Measurements from ENCODE around the gene TXNIP. TPM values are rescaled to one million over a fixed set of nuclear protein-coding genes. Genes with fewer than 3 reads are reported as not detected.

TXNIP gene
- total RNA-seq, 1 donor from 2014 or later: 456 TPM

DNA sequence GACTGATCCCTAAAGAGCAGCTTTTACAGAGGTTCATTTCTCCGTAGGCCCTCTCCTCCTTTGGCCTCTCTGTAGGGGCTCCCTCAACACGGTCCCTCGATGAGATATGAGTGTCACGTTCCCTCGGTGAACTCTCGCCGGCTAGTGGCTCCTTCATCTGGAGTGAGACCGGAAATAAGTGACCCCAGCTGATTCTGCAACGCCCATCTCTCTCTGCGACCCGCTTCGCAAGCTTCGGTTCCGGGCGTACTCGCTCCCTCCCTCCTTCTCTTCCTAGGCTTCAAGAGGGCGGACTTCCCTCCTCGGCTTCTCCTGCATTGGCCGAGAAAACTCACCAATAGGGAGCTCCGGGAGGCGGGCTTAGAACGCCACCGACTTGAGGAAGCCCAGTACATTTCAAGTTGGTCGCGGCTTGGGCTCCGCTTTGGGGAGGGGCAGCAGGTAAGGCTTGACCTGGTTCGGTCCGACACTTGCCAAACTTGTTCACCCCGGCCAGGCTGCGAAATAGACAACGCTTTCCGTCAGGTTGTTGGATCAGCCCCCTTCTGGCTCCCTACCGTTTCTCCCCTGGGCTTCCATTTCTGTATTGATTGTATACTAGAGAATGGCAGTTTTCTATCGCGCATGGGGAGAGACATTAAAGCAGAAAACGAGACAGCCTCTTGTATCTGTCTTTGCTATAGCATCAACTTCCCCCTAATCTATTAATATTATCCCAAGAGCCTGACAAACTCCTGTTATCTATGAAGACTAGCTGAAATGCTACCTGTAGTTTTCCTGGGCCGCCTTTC, 31.9 kb downstream of the TXNIP start, which contains the start of the genes ANKRD34A and POLR3GL:
ANKRD34A (minus strand) TSS at position 248 of the 791 bp plus-strand sequence. CDS start 2,816 bp downstream, outside the sequence.
POLR3GL (plus strand) TSS at position 363 of the 791 bp plus-strand sequence. CDS start 10,176 bp downstream, outside the sequence.
- intact Hi-C loops (cut with micrococcal nuclease): loop anchor here (1.0 to 2.0 kb wide), 9 partner anchors 8 to 119 kb away; partner anchors contain the start of genes ANKRD35, NUDT17, PEX11B and PIAS3

DNA sequence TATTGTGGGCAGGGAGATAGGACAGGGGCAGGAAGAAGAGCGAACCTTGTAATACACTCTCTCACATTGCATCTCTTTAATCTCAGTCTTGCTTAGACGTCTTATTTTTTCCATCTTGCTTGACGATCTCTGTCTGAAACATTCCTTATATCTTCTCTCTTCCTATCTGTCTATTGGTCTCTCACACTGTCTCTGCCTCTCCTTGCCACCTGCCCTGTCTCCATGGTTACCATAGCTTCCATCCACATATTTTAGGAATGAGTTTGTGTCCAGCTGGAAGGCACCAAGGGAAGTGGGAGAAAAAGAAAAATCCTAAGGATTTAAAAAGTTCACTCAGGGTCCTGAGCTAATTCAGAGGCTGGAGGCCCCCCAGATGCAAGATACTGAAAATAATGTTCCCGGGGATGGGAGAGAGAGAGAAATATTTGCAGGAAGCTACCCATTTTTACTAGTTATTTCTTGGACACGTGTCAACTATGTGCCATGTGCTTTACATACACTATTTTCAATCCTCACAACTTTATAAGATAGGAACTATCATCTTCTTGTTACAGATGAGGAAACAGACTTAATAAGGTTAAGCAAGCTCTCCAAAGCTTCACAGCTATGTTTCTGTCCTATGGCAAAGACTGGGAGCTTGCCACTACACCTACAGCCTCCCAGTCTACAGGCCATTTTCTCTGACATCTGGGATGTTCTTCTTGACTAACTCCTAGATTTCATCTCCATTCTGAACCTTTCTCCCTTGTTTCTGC, 32.9 kb downstream of the TXNIP start:
- intact Hi-C loops (cut with micrococcal nuclease): loop anchor here (1.0 to 2.0 kb wide), 9 partner anchors 7 to 118 kb away; partner anchors contain the start of genes ANKRD35, NUDT17, PEX11B and PIAS3

DNA sequence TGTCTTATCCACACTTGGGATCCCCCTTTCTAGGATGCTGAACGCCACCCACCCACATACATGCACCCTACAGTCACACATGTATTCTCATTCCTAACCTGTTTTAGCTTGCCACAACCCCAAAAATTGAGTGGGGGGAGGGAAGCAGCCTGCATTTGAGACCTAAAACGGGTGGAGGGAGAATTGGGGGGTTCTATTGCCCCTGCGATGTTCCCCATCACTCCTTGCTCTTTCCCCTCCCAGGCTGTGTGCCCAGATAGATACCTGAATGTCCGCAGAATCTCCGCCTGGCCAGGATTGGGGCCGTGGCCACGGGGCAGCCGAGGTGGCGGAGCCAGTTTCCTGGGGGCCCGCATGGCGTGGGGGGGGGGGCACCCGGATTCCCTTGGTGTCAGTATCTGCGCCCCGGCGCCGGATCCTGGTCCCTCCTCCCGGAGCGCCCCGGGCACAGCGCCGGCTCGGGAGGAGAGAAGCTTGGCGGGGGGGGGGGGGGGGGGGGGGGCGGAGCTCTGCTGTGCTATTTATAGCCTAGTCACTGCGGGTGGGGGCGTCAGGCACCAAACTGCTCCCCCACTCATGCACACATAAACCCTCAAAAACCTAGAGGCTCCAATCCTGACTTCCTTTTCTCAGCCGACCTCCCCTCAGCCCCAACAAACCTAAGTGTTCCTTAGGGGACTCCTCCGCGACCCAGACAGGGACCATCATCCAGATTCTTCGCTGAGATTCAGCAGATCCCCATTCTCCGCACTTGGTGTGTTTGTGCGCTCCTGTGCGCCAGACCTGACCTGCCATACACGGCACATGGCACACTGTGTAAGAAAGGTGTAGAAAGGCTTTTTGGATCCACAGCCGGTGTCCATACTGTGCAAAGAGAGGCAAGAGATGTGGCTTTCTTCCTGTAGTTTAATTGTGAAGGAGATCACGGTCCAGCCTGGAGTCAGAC, 33.9 kb downstream of the TXNIP start:
- intact Hi-C loops (cut with micrococcal nuclease): no loop called here

DNA sequence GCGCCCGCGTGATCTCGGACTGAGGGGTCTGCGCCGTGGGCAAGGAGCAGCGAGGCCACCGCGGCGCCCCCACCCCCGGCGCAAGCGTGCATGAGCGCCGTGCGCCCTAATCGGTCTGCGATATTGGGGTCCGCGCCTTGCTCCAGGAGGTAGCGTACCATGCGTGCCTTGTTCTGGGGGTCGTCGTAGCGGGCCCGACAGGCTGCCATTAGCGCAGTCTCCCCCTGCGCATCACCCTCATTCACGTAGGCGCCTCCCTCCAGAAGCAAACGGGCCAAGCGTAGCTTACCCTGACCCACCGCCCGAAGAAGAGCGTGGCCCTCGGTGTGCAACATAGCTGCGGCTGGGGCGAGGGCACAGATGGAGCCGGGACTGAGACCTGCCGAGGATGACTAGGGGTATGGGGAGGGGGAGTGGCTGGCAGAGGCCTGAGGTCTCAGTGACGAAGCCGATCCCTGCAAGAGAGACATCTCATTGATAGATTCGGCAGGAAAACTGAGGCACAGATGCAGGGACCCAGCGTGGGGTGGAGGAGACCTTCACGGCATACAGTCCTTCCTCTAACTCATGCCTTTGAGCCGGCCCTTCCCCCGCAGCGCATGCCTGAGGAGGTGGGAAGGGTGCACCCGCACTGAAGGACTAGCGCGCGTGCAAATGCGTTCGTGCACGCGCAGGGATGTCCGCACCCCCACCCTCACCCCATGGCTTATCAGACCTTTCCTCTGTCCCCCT, 34.8 kb downstream of the TXNIP start:
- intact Hi-C loops (cut with micrococcal nuclease): no loop called here

DNA sequence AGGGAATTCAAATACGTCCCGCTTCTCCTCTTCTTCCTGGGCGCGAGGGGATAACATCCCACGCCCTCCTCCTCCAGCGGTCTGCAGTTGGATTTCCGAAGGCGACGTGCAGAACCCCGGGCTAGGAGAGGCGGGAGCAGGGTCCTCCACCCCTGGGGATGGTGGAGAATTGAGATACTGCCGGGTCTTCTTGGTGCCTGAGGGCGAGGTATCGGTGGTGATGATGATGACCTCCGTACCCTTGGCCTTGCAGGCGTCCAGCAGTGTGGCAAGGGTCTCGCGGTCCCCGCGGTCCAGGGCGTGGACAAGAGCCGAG, 35.3 kb downstream of the TXNIP start:
- intact Hi-C loops (cut with micrococcal nuclease): no loop called here

DNA sequence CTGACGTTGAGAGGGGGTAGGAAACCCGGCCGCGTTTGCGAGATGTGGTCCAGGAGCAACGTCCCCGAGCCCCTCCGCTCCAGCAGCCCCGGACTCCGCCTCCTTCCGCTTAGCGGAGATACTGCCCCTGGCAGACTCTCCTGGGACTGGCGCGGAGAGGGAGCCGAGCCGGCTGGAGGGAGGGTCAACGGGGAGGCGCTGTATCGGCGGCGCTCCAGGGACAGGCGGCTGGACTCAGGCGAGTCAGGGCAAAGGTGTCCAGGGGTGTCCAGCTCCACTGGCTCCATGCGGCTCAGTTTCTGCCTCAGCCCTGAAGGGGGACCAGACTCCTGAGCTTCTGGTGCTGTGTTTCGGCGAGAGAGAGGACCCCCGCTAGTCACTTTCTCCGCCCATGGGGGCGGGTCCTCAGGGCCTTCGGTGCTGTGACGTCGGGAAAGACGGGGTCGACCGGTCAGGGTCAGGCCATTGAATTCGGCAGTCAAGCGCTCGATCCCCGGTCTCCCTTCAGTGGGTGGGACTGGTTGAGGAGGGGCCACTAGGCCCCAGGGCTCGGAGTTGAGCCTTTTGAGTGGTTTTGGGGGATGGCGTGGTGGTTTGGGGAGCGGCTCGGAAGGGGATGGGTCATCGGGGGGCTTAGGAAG, 35.8 kb downstream of the TXNIP start:
- intact Hi-C loops (cut with micrococcal nuclease): no loop called here

DNA sequence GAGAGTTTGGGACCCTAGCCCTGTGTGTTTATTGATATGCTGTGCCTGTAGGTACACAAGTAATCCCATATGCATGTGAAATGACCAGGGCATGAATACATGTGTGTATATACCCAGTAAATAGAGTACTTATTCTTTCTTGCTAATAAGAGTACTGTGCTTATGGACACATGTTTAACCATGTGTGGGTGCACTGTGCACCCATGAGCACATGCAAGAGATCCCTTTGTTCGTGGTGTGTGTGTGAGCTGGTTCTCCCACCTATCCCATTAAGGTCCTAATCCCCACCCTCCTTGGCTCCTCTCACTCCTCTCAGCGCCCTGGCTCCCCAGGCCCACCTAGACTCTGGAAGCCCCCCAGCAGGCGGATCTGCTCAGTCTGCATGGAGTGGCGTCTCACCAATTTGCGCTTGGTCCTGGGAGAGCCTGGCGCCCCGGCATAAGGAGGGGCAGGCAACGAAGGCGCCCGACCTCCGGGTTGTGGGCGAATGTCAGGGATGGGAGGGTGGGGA, 36.4 kb downstream of the TXNIP start:
- intact Hi-C loops (cut with micrococcal nuclease): loop anchor here (2.0 kb wide), 1 partner anchor 135 kb away; the partner anchor contains the start of genes POLR3C and RNF115

DNA sequence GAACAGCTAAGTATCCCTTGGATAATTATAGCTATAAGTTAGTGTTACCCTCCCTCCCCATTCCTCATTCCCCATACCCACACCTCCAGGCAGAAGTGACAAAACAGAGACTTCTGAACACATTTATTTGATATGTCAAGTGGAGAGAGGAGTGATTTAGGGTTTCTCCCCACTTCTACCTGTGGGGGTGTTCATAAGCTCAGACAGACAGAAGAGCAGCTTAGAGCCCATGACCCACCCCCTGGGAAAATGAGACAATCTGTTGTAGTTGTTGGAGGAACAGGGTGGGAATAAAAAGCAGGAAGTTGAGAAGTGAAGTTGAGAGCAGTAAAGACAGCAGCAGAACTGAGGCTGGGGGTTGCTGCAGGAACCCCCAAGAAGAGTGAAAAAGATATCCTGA, 37.0 kb downstream of the TXNIP start:
- intact Hi-C loops (cut with micrococcal nuclease): loop anchor here (2.0 kb wide), 1 partner anchor 135 kb away; the partner anchor contains the start of genes POLR3C and RNF115

DNA sequence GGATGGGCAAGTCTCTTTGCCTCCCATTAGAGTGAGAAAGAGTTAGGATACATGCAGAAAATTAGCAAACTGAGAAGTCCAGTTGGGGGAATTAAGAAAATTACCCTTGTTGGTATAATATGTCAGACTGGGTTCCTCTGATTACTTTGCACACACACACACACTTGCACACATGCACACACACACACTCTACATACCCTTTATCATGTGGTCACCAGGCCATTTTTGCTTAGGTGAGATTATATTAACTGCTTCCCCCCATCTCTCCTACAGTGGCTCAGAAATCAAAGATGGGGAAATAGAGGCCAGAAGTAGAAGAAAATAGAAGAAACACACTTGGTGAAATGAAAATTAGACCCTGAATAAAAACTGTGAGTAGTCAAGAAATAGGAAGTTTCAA, 37.6 kb downstream of the TXNIP start:
- intact Hi-C loops (cut with micrococcal nuclease): loop anchor here (1.0 to 2.0 kb wide), 7 partner anchors 20 to 134 kb away; partner anchors contain the start of genes ANKRD35, PEX11B, POLR3C and RBM8A

DNA sequence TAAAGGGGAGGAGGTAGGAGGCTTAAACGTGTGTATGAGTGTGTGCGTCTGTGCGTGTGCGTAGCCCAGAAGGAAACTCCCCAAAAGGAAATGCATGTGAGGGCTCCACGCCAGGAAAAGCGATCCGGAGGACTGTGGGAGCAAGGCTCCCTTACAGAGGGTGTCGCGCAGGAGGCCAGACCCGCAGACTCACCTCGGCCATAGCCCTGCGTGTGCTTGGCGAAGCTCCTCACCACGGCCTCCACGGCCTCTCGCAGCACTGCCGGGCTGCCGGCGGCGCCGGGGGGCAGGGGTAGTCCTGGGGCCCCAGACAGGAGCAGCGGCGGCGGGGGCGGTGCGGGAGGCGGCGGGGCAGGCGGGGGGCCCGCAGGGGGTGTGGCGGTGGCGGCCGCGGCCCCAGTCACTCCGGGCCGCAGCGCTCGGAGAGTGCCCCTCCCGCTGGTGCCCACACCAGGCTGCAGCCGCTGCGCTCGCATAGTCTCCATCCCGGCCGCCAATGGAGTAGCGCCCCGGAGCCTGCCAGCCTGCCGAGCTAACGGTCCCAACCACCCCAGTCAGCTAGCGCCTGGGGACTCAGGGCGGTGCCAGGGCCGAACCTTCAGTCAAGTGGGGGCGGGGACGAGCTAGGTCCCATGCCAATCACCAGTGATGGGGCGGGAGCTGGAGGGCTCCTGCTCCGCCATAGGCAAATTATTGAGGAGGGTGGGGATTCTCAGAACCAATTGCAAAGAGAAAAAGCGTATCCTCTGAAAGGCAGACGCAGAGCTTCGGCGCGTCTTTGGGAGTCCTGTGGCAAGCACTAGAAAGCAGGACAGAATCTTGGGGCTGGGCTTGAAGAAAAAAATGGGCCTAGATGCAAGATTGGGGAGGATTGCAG, 38.7 kb downstream of the TXNIP start, which contains the start of gene LIX1L:
LIX1L (minus strand) TSS at position 575 of the 877 bp plus-strand sequence; CDS start at position 485, 90 bp downstream.
- intact Hi-C loops (cut with micrococcal nuclease): loop anchor here (1.0 to 2.0 kb wide), 8 partner anchors 21 to 133 kb away; partner anchors contain the start of genes ANKRD35, PEX11B, PIAS3 and POLR3C

DNA sequence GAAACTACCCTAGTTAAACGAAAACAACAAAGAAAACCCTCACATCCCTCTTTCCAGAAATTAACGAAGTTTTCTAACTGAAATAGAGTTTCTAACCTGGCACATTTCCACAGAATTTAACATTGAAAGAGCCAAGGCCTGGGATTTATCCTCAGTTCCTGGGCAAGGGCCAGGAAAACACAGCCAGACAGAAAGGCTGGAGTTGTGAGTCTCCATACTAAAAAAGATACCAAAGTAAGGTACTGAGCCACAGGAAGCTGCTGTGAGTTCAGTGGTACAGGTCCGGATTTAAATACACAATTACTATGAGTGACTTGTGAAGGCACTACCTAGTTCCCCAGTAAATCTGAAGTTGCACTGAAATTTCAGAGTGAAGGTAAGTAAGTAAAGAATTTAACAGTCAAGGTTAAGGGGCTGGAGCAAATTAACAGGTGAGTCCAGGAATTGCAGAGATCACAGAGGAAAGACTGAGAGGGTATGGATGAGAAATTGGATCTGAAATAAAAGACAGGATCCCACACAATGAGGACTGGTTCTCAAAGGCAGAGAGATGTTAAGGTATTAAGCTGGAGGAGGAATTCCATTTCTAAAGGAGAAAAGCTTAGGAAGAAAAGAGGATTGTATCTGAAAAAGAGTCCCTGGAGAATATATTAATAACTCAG, 39.5 kb downstream of the TXNIP start:
- intact Hi-C loops (cut with micrococcal nuclease): loop anchor here (1.0 to 2.0 kb wide), 2 partner anchors 7 to 98 kb away; partner anchors contain the start of genes ANKRD34A, PIAS3 and POLR3GL

DNA sequence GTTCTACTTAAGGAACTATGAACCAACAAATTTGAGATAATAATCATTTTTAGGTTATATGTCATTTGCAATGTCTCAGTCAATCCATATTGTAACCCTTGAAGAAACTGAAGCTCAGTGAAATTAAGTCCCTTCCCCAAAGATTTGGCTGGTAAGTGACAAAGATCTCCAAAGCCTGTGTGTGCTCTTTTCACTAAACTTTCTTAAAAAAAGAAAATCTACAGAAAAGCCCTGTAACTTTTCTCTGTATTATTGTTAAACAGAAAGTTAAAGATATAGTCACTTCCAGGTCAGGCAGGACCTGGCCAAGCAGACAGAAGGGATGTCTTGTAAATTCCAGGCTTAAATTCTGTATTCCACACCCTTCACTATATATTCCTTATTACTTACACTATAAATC, 40.0 kb downstream of the TXNIP start:
- intact Hi-C loops (cut with micrococcal nuclease): loop anchor here (1.0 to 2.0 kb wide), 2 partner anchors 8 to 98 kb away; partner anchors contain the start of genes ANKRD34A, PIAS3 and POLR3GL

DNA sequence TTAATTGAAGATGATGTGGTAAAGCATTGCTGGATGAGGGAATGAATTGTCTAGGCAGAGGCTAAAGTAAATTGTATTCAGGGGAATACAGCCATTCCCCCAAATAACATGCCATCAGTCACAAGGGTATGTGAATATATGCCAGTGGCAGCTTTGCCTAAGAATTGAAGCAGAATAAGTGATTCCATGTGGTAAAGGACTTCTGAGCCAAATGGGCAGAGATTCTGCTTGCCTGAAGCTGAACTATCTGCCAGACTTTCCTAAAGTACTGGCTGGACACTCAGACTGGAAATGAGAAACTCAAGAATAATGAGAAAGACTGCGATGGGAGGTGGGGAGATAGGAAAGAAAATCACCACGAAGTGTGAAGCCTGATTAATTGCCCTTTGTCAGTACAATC, 40.9 kb downstream of the TXNIP start:
- intact Hi-C loops (cut with micrococcal nuclease): no loop called here

DNA sequence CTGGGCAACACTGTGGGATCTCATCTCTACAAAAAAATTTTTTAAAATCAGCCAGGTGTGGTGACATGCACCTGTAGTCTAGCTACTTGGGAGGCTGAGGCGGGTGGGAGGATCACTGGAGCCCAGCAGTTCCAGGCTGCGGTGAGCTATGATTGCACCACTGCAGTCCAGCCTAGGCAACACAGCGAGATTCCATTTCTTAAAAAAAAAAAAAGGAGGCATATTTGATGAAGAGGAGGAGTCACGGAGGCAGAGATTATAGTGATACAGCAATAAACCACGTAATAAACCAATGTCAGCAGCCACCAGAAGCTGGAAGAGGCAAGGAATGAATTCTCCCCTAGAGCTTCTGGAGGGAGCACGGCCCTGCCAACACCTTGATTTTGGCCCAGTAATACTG, 42.5 kb downstream of the TXNIP start:
- intact Hi-C loops (cut with micrococcal nuclease): no loop called here

DNA sequence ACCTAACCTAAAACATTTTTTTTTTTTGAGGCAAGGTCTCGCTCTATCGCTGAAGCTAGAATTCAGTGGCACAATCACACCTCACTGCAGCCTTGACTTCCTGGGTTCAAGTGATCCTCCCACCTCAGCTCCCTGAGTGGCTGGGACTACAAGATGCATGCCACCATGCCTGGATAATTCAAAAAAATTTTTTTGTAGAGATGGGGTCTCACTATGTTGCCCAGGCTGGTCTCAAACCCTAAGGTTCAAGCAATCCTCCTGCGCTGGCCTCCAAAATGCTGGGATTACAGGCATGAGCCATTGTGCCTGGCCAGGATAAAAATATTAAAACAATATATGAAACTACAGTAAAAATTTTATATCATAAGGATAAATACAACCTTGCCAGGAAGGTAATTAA, 43.5 kb downstream of the TXNIP start:
- intact Hi-C loops (cut with micrococcal nuclease): no loop called here

DNA sequence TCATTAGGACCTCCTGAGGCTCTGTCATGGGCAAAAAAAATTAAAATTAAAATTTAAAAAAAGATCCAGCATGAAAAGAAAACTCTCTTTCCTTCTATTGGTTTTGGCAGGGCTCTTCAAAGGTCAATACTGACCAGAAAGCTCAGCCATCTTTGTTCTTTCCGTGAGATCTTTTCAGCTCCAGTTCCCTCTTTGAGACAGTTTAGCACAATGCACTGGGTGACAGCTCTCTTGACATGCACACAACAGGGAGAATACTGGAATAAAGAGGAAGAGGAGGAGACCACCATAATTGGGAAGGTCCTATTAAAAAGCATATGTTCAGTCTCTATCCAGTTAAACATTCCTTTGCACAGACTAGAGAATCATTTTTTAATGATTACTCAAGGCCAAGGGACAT, 44.9 kb downstream of the TXNIP start:
- intact Hi-C loops (cut with micrococcal nuclease): no loop called here

DNA sequence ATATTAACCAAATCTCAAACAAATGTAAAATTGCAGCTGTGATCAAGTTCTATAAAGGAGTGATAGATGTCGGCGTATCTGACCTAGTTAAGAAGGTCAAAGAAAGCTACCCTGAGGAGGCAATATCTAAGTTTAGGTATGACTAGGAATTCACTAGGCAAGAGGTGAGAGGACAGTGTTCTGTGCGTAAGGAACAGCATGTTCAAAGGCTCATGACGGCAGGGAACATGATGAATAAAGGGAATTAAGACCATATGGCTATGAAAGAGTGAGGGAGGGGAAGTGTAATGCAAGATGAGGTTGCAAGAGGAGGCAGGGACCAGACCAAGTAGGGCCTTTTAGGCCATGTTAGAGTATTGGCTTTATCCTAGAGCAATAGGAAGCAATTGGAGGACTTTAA, 47.2 kb downstream of the TXNIP start:
- intact Hi-C loops (cut with micrococcal nuclease): no loop called here
